ENCODE data around the gene C4orf36. TPM values are rescaled to one million over a fixed set of nuclear protein-coding genes. Genes with fewer than 3 reads are reported as not detected.

Gene C4orf36
- 0.54 TPM for total RNA-seq

GRCh38 chr4:86891762-86892635, at the start of gene C4orf36:
Gene C4orf36, minus strand, starts transcription at chr4:86892422. Its CDS starts 902 bp downstream, at chr4:86891520.
- peak in 2 of 3 donors; percentile 40 to 59 for DNase-seq (ENCODE audit: low read depth in 2 of 3, low spot score in 2 of 3)

GRCh38 chr4:86940920-86941460, 48.8 kb upstream of the C4orf36 start:
- no peak for DNase-seq (ENCODE audit: low read depth in 2 of 3, low spot score in 2 of 3)

- DNase-seq (ENCODE audit: low read depth in 2 of 3, low spot score in 2 of 3) = no peak
These were observed 47.7 kb upstream of the C4orf36 start for GRCh38 chr4:86939729-86940575.

GRCh38 chr4:86938771-86939520, 46.7 kb upstream of the C4orf36 start:
- peak in 2 of 3 donors; percentile 59 to 64 for DNase-seq (ENCODE audit: low read depth in 2 of 3, low spot score in 2 of 3)

GRCh38 chr4:86935853-86936733, 43.9 kb upstream of the C4orf36 start:
- DNase-seq (ENCODE audit: low read depth in 2 of 3, low spot score in 2 of 3) = peak; percentile 60 to 86 (median 86)

GRCh38 chr4:86935566-86935852, 43.3 kb upstream of the C4orf36 start:
- DNase-seq (ENCODE audit: low read depth in 2 of 3, low spot score in 2 of 3) = no peak

GRCh38 chr4:86934771-86935565, 42.7 kb upstream of the C4orf36 start, which contains the start of gene AFF1:
Gene AFF1, plus strand, starts transcription at chr4:86935011. Its CDS starts 13,523 bp downstream, at chr4:86948534.
- peak; percentile 92 to 97 (median 96) for DNase-seq (ENCODE audit: low read depth in 2 of 3, low spot score in 2 of 3)

GRCh38 chr4:86934147-86934770, 42.0 kb upstream of the C4orf36 start:
- DNase-seq (ENCODE audit: low read depth in 2 of 3, low spot score in 2 of 3) = peak in 1 of 3 donors; percentile 44

GRCh38 chr4:86928400-86929255, 36.4 kb upstream of the C4orf36 start:
- DNase-seq (ENCODE audit: low read depth in 2 of 3, low spot score in 2 of 3) = no peak

- no peak for DNase-seq (ENCODE audit: low read depth in 2 of 3, low spot score in 2 of 3)
These were observed 35.7 kb upstream of the C4orf36 start for GRCh38 chr4:86927843-86928395.

- no peak for DNase-seq (ENCODE audit: low read depth in 2 of 3, low spot score in 2 of 3)
These were observed 34.3 kb upstream of the C4orf36 start for GRCh38 chr4:86926435-86927086.

- DNase-seq (ENCODE audit: low read depth in 2 of 3, low spot score in 2 of 3) = peak in 2 of 3 donors; percentile 29 to 56
These were observed 32.6 kb upstream of the C4orf36 start for GRCh38 chr4:86924811-86925210.

- no peak for DNase-seq (ENCODE audit: low read depth in 2 of 3, low spot score in 2 of 3)
These were observed 29.5 kb upstream of the C4orf36 start for GRCh38 chr4:86921608-86922252.

- DNase-seq (ENCODE audit: low read depth in 2 of 3, low spot score in 2 of 3) = no peak
These were observed 27.5 kb upstream of the C4orf36 start for GRCh38 chr4:86919561-86920223.

GRCh38 chr4:86918539-86919072, 26.4 kb upstream of the C4orf36 start:
- no peak for DNase-seq (ENCODE audit: low read depth in 2 of 3, low spot score in 2 of 3)

All from hematopoietic multipotent progenitor cell (in vitro differentiated cells).